Activated effector memory CD4-positive, alpha-beta T cell treated with Interleukin-2 at 50 U/mL for 16 hours (primary cell): ENCODE measurements around the gene CCDC117.
A peak's percentile ranks its signal among the peaks of the same experiment; 100 is the strongest.

Source experiments
- DNase-seq: peaks from one replicate; pipeline ENCODE4 v3.0.0-alpha.2; 2020

CCDC117 gene

GRCh38 chr22:28771195-28771791 is 1.2 kb upstream of the CCDC117 start:
- DNase-seq = no peak

GRCh38 chr22:28773461-28773867 is 969 bp downstream of the CCDC117 start:
- no peak for DNase-seq

DNA sequence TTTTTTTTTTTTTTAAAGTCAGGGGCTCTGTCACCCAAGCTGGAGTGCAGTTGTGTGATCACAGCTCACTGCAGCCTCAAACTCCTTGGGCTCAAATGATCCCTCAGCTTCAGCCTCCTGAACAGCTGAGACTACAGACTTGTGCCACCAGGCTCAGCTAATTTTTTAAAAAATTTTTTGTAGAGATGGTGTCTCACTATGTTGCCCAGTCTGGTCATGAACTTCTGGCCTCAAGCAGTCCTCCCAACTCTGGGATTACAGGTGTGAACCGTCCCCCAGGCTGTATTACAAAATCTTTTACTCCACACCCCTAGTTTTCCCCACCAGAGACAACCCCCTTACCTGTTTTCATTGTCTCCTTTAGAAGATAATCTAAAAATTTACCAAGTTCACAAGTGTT is 1.9 kb downstream of the CCDC117 start:
- DNase-seq = no peak

- DNase-seq = no peak
Measured at GRCh38 chr22:28779833-28780232, 7.3 kb downstream of the CCDC117 start.

DNA sequence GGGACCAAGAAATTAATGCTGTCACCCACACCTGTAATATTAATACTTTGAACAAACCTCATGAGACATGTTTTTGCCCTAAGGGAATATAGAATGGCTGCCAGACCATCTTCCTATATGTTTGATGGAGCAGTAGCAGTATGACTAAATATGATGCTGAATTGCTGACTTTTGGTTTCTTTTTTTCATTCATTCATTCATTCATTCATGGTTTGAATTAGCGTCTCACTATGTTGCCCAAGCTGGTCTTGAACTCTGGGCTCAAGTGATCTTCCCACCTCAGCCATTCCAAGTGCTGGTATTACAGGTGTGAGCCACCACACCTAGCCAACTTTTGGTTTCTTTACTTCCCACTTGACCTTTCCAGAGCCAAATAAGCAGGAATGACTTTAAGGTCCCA is 7.8 kb downstream of the CCDC117 start:
- DNase-seq = no peak

DNA sequence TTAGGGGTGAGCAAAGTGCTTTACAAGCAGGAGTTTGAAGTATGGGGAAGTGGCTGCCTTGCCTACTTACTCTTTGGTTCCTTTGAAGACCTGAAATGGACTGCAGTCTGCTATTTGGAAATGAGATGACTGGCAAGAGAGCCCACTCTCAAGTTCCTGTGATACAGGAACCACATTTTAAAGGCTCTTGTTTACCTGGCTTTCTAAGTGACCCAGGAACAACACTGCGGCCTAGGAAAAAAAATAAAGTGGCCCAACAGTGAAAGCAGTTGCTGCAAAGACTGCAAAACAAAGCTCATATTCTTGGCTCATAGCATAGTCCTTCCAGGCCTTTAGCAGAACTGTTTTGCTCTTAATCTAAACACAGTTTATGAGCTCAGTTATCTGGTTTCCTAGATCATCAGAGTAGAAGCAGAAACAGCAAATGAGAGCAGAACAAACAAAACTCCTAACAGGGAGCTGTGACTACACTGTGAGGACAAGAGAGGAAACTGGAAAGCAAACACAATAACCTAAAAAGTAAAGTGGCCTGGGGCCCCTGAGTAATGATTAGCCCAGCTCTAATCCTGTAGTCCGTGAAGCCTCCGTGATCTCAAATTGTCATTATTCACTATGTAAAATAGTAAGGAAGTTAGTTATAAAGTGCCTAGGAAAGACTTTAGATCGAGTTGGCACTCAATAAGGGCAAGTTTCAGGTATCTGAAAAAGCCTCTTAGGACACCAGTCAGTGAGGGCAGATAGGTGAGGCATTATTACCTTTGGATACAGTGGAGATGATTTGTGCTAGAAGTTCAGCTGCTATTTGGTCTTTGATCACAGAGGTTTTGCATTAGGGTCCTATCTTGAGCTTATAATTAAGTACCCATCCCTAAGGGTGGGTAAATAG is 11.5 kb downstream of the CCDC117 start:
- no peak for DNase-seq

DNA sequence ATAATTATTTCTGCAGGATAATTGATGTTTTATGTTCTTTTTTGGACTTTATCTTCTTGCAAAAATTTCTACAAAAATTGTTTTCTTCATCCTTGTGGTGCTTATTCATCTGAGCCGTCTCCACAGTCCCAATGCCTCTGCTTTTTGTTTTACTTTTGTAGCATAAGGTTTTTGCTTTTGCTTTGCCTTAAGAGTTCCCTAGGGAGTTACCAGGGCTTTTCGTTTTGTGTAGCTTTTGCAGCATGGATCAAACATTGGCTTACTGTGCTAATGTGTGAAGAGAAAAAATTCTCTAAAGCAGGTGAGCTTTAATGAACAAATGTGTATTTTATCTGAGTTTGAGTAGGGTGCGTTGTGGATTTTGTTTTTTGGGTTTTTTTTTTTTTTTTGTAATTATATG is 16.1 kb downstream of the CCDC117 start:
- no peak for DNase-seq

DNA sequence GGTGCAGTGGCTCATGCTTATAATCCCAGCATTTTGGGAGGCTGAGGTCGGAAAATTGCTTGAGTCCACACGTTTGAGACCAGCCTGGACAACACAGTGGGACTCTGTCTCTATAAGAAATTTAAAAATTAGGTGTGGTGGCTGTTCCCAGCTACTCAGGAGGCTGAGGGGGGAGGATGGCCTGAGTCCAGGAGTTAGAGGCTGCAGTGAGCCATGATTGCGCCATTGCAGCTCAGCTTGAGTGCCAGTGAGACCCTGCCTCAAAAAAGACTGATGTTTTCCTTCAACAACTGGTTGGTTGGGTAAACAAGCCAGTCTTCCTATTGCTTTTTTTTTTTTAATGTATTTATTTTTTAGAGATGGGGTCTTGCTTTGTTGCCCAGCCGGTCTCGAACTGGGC is 18.6 kb downstream of the CCDC117 start:
- no peak for DNase-seq

DNA sequence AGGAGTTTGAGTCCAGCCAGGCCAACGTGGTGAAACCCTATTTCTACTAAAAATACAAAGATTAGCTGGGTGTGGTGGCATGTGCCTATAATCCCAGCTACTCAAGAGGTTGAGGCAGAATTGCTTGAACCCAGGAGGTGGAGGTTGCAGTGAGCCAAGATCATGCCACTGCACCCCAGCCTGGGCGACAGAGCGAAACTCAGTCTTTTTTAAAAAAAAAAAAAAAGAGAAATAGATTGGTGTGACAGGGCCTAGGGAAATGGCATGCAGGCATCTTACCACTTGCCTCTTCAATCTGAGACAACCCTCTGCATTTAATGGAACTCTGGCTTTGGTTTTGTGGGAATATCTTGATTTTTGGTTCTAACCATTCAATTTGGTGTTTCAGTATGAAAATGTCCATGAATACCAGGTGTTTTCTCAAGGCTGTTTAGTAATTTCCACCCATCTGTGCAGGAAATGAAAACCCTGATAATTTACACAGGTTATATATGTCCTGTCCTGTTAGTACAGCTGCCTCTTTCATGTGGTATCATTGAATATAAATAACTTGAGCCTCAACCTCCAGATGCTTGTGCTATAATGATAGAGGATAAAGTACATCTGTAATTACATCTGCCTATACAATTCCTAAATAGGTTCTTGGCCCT is 19.5 kb downstream of the CCDC117 start:
- no peak for DNase-seq

DNA sequence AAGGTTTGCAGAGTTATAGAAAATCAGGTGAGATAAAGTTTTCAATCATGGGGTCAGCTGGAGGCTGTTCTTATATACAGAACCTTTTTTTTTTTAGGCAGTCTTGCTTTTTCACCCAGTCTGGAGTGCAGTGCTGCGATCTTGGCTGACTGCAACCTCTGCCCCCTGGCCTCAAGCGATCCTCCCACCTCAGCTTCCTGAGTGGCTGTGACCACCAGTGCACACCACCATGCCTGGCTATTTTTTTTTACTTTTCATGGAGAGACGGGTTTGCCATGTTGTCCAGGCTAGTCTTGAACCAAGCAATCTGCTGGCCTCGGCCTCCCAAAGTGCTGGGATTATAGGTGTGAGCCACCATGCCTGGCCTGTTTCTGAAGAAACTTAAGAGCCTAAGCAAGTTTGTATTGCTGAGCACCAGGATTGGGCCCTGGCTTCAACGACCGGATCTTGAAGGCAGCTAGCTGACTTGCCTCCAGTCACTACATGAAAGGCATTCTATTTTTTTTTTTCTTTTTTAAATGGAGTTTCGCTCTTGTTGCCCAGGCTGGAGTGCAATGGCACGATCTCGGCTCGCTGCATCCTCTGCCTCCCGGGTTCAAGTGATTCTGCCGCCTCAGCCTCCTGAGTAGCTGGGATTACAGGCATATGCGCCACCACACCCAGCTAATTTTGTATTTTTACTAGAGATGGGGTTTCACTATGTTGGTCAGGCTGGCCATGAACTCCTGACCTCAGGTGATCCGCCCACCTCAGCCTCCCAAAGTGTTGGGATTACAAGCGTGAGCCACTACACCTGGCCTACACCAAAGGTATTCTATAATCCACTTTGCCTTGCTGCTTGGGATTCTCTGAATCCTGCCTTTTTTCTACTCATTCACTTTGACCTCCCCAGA is 20.2 kb downstream of the CCDC117 start:
- no peak for DNase-seq

DNA sequence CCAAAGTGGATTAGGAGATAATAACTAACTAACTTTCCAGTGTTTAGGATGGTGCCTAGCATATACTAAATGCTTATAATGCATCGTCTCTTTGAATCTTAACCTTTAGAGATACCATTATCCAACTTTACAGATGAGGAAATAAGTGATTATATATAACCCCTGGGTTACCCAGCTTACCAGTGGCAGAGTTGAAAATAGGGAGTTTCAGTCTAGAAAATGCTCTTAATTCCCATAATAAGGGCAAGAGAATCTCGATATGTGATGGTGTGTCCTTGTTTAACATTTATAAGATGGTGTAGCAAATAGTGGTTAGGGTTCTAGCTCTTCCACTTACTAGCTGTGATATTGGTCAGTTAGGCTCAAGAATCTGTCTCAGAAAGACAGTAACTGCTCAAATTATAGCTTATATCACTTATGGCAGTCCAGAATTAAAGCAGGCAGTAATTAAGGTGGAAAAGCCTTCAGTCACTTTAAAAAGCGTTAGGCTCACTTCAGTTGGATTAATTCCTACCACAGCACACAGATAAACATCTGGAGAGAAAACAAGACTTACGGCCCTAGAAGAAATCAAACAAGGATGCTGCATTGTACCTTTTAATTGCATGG is 21.6 kb downstream of the CCDC117 start:
- no peak for DNase-seq

DNA sequence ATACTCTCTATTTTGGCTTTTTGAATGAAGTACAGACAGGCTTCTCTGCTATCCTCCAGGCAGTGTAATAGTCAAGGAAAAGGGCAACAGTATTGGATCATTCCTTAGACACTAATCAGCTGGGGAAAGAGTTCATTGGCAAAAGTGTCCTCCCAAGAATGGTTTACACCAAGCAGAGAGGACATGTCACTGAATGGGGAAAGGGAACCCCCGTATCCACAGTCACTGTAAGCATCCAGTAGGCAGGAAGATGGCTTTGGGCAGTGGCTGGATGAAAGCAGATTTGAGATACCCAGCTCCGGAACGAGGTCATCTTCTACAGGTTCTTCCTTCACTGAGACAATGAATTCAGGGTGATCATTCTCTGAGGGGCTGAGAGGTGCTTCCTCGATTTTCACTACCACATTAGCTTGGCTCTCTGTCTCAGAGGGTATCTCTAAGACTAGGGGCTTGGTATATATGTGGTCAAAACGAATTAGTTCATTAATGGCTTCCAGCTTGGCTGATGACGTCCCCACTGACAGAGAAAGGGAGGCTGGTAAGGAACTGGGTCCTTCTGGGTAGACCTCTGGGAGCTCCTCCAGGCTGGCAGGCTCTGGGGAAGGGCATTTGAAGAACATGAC is 22.7 kb downstream of the CCDC117 start:
- no peak for DNase-seq

DNA sequence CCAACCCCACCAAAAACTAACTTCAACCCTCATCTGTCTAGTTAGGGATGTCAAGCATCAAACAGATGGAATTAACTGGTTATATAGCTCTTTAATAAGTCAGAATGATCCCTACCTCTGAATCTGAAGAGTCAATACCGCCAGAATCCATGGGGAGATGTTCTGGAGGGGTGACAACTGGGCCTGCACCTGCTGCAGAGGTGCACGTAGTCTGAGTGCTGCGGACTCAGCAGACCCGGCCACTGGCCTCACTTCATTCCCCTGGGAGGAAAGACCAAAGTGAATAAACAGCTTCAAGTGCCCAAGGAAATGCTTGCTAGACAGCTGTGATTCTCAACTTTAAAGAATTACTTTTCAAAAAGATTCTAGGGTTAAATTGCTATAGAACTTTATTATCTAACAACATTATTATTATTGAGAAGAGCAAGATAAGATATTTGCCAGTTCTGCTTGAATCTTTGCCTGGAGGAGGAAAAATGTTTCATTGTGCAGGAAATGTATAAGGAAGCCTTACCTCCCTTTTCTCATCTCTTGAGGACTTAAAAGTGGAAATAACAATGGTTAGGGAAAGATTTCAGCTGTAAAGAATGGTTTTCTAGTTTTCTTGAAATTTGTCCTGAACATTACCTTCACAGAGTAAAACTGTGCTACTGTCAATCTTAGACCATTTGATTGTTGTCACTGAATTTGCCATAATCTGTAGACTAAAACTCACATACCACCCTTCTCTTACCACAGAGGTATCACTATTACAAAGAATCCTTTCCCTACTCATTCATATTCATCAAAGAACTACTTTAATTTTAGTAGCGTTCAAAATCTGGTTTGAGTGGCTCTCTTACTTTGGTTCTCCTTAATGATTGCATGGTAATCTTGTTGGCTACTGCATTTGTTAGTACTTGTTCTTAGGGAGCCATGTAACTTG is 23.7 kb downstream of the CCDC117 start:
- DNase-seq = no peak

GRCh38 chr22:28798810-28799605 is 26.5 kb downstream of the CCDC117 start:
- DNase-seq = no peak

DNA sequence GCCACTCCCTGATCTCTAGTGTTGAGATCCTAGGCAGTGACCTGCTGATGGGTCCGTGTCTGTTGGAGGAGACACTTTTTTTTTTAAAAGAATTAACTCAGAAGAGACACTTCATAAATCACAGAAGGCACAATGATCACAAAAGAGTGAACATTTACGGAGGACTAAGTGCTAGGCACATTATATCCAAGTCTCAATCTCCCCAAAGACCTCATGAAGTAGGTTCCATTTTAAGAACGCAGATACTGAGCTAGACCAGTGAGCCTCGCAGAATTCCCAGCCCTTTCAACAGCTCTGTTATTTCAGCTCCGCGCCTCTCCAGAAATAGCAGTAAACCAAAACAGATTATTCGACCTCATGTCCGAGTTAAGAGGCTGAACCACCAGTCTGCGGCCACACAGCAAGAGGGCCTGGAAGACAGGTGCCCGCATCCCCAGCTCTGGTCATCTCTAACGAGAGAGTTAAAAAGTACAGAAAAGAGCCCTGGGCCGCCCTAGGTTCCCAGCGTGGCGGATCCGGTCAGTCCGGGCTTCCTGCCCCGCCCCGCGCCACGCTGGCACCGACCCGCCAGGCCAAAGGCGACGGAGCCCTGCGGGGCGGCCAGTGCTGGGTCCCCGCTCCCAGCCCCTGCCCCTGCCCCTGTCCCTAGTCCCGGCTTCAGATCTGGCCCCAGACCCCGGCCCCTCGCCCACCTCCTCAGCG is 27.3 kb downstream of the CCDC117 start:
- no peak for DNase-seq

DNA sequence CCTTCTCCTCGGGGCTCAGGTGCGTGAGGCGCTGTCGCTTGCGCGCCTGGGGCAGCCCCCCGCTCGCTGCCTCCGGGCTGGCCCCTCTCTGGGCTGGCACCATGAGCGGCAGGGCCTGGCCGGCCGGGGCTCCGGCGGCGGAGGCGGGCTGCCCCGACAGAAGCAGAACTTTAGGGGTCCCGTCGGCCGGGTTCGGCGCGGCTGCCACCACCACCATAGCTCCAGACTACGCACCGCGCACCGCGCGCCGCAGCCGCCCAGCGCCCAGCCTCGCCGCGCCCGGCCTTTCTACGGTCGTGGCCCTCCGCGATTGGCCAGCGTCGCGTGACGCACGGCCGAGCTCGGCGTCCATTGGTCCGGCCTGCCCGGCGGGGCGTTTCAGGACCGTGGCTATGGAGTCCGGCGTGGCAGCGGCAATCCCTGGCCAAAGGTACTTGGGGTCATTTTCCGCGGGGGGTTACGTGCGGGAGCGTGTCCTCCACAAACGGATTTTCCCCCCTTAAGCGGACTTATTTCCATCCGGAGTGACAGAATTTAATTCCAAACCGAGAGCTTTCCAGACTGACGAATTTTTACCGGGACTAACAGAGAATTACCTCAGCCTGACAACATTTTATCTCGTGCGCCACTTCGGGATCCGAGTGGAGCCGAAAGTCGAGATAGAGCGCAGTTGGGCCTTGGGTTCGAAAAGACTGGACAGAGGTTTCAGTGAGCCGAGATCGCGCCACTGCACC is 28.0 kb downstream of the CCDC117 start, which contains the start of gene XBP1:
XBP1 (minus strand) TSS at position 262 of the 734 bp plus-strand sequence.
- peak; percentile 87 for DNase-seq

GRCh38 chr22:28801845-28802594 is 29.5 kb downstream of the CCDC117 start:
- no peak for DNase-seq
